Trophoblast cell (in vitro differentiated cells and primary cell): ENCODE measurements around the gene GPR155.

Source experiments
- DNase-seq, 2 donors: peaks; one replicate each; pipeline ENCODE4 v3.0.0-alpha.2; 2016
- H2AFZ ChIP-seq: 2 replicates; pipeline ENCODE4 v1.6.1; 2013; ENCODE audit warnings: low read length, moderate library complexity, mild to moderate bottlenecking; ENCODE audit not compliant: insufficient read depth, poor library complexity
- H2AK5ac ChIP-seq: 2 replicates; pipeline ENCODE4 v1.6.1; 2013; ENCODE audit warnings: mild to moderate bottlenecking, low read length
- H2BK120ac ChIP-seq: 2 replicates; pipeline ENCODE4 v1.6.1; 2013; ENCODE audit warnings: low read length, mild to moderate bottlenecking, moderate library complexity; ENCODE audit not compliant: insufficient read depth, poor library complexity
- H2BK12ac ChIP-seq: 2 replicates; pipeline ENCODE4 v1.6.1; 2013; ENCODE audit warnings: mild to moderate bottlenecking, low read length, moderate library complexity
- H2BK5ac ChIP-seq: 2 replicates; pipeline ENCODE4 v1.6.1; 2013; ENCODE audit warnings: low read length, low read depth, moderate library complexity, mild to moderate bottlenecking; ENCODE audit not compliant: poor library complexity
- H3K14ac ChIP-seq: 2 replicates; pipeline ENCODE4 v1.6.1; 2013; ENCODE audit warnings: mild to moderate bottlenecking, low read length
- H3K18ac ChIP-seq: 2 replicates; pipeline ENCODE4 v1.6.1; 2013; ENCODE audit warnings: mild to moderate bottlenecking, low read length
- H3K23ac ChIP-seq: 2 replicates; pipeline ENCODE4 v1.6.1; 2013; ENCODE audit warnings: low read length
- H3K27ac ChIP-seq: 2 replicates; pipeline ENCODE4 v1.5.1; 2013; ENCODE audit warnings: low read depth, mild to moderate bottlenecking, inconsistent platforms, low read length, moderate library complexity
- H3K27me3 ChIP-seq: 2 replicates; pipeline ENCODE4 v1.6.1; 2013; ENCODE audit warnings: inconsistent platforms, mild to moderate bottlenecking, low read length, moderate library complexity; ENCODE audit not compliant: insufficient read depth
- H3K36me3 ChIP-seq, 2 experiments: 1 replicate in 1 of 2; 2 replicates in 1 of 2; pipeline ENCODE4 v1.6.1; 2013; ENCODE audit warnings: low read length in 2 of 2, mild to moderate bottlenecking in 2 of 2, moderate library complexity in 1 of 2; ENCODE audit not compliant: insufficient read depth in 2 of 2, control insufficient read depth in 1 of 2
- H3K4ac ChIP-seq: 2 replicates; pipeline ENCODE4 v1.6.1; 2013; ENCODE audit warnings: low read depth, mild to moderate bottlenecking, low read length, moderate library complexity
- H3K4me1 ChIP-seq, 2 experiments: 1 replicate in 1 of 2; 2 replicates in 1 of 2; pipeline ENCODE4 v1.6.1; 2013; ENCODE audit warnings: low read length in 2 of 2, mild to moderate bottlenecking in 2 of 2, moderate library complexity in 1 of 2; ENCODE audit not compliant: insufficient read depth in 2 of 2, control insufficient read depth in 1 of 2
- H3K4me2 ChIP-seq: 2 replicates; pipeline ENCODE4 v1.6.1; 2013; ENCODE audit warnings: inconsistent platforms, mild to moderate bottlenecking, low read length, moderate library complexity
- H3K4me3 ChIP-seq: 2 replicates; pipeline ENCODE4 v1.5.1; 2013; ENCODE audit warnings: mild to moderate bottlenecking, low read depth, low read length, inconsistent platforms
- H3K79me1 ChIP-seq: one replicate; pipeline ENCODE4 v1.6.1; 2013; ENCODE audit warnings: low read length
- H3K79me2 ChIP-seq: 2 replicates; pipeline ENCODE4 v1.6.1; 2013; ENCODE audit warnings: low read length, mild to moderate bottlenecking; ENCODE audit not compliant: control insufficient read depth, insufficient read depth, poor library complexity
- H3K9ac ChIP-seq: 2 replicates; pipeline ENCODE4 v1.6.1; 2013; ENCODE audit warnings: mild to moderate bottlenecking, low read length
- H3K9me3 ChIP-seq: 2 replicates; pipeline ENCODE4 v1.6.1; 2013; ENCODE audit warnings: low read depth, mild to moderate bottlenecking, control low read depth, inconsistent platforms, low read length; ENCODE audit not compliant: insufficient read depth
- H4K12ac ChIP-seq: 2 replicates; pipeline ENCODE4 v1.6.1; 2013; ENCODE audit warnings: low read depth, mild to moderate bottlenecking, low read length, moderate library complexity
- H4K8ac ChIP-seq: 2 replicates; pipeline ENCODE4 v1.6.1; 2013; ENCODE audit warnings: low read depth, mild to moderate bottlenecking, low read length, moderate library complexity
- H4K91ac ChIP-seq: one replicate; pipeline ENCODE4 v1.6.1; 2013; ENCODE audit warnings: low read depth, mild to moderate bottlenecking, low read length, moderate library complexity
- WGBS: extraction: QIAGEN DNeasy Blood & Tissue Kit; methylation state at CpG from one replicate; pipeline ENCODE4 v1.1.7; 2013; ENCODE audit warnings: missing lambda C conversion rate; ENCODE audit not compliant: insufficient read length, insufficient coverage; ENCODE audit errors: extremely low coverage; 5-methylcytosine and 5-hydroxymethylcytosine counted together

The GPR155 gene

GRCh38 chr2:174495365-174496012 is 8.7 kb upstream of the GPR155 start:
- Histone ChIP-seq H3K9me3 (peaks cover 2% of the 10 kb centered on the region), H3K36me3 (no peaks in the 10 kb centered on the region), H3K4me3 (no peak overlapping the region), H3K4ac (no peak overlapping the region), H3K79me1 (no peaks in the 10 kb centered on the region), H2BK5ac (no peak overlapping the region), H4K8ac (no peak overlapping the region), H3K14ac (no peak overlapping the region), H3K4me2 (no peak overlapping the region), H3K27ac (no peak overlapping the region), H4K91ac (no peak overlapping the region), H3K23ac (no peak overlapping the region), H3K79me2 (no peaks in the 10 kb centered on the region), H4K12ac (no peak overlapping the region), H2AK5ac (no peak overlapping the region), H3K4me1 (peaks cover 4% of the 10 kb centered on the region in 2 experiments), H2BK12ac (no peak overlapping the region), H3K27me3 (no peaks in the 10 kb centered on the region), H3K18ac (no peak overlapping the region), H2BK120ac (no peak overlapping the region), H3K9ac (no peak overlapping the region), H2AFZ (no peak overlapping the region)
- DNase-seq, result peak; percentile 2 to 74
- no CpG with 5 or more reads among the region's 5 CpGs for WGBS

- H3K23ac ChIP-seq, result no peak overlapping the region
- H4K12ac ChIP-seq, result no peak overlapping the region
- peaks cover 4% of the 10 kb centered on the region in 2 experiments for H3K4me1 ChIP-seq
- H3K18ac ChIP-seq, result no peak overlapping the region
- no peak overlapping the region for H3K4me2 ChIP-seq
- H3K79me2 ChIP-seq, result no peaks in the 10 kb centered on the region
- no peak overlapping the region for H4K91ac ChIP-seq
- no peaks in the 10 kb centered on the region for H3K9me3 ChIP-seq
- H2BK12ac ChIP-seq, result no peak overlapping the region
- H2BK120ac ChIP-seq, result no peak overlapping the region
- no peak overlapping the region for H4K8ac ChIP-seq
- no peak overlapping the region for H2AFZ ChIP-seq
- no CpG with 5 or more reads among the region's 11 CpGs for WGBS
- H2BK5ac ChIP-seq, result no peak overlapping the region
- H3K36me3 ChIP-seq, result no peaks in the 10 kb centered on the region
- no peak overlapping the region for H3K14ac ChIP-seq
- no peaks in the 10 kb centered on the region for H3K79me1 ChIP-seq
- no peak overlapping the region for H3K4ac ChIP-seq
- H3K27ac ChIP-seq, result no peak overlapping the region
- no peak overlapping the region for H2AK5ac ChIP-seq
- H3K9ac ChIP-seq, result no peak overlapping the region
- H3K4me3 ChIP-seq, result no peak overlapping the region
- DNase-seq, result no peak
- no peaks in the 10 kb centered on the region for H3K27me3 ChIP-seq
Measured at GRCh38 chr2:174493549-174494331, 6.9 kb upstream of the GPR155 start.

GRCh38 chr2:174492963-174493431 is 6.2 kb upstream of the GPR155 start:
- Histone ChIP-seq H2BK5ac (no peak overlapping the region), H3K79me2 (no peaks in the 10 kb centered on the region), H4K12ac (no peak overlapping the region), H4K8ac (no peak overlapping the region), H2BK120ac (no peak overlapping the region), H2AK5ac (no peak overlapping the region), H3K9ac (no peak overlapping the region), H3K79me1 (no peaks in the 10 kb centered on the region), H3K18ac (no peak overlapping the region), H3K27me3 (no peaks in the 10 kb centered on the region), H3K4me1 (peaks cover 4% of the 10 kb centered on the region in 2 experiments), H2AFZ (no peak overlapping the region), H3K23ac (no peak overlapping the region), H3K4me3 (no peak overlapping the region), H4K91ac (no peak overlapping the region), H3K9me3 (no peaks in the 10 kb centered on the region), H3K36me3 (no peaks in the 10 kb centered on the region), H3K4me2 (no peak overlapping the region), H2BK12ac (no peak overlapping the region), H3K14ac (no peak overlapping the region), H3K4ac (no peak overlapping the region), H3K27ac (no peak overlapping the region)
- no peak for DNase-seq
- no CpG with 5 or more reads among the region's 7 CpGs for WGBS

GRCh38 chr2:174491947-174492346 is 5.1 kb upstream of the GPR155 start:
- Histone ChIP-seq H3K79me2 (no peaks in the 10 kb centered on the region), H3K4me3 (no peak overlapping the region), H4K91ac (no peak overlapping the region), H4K8ac (no peak overlapping the region), H3K9ac (no peak overlapping the region), H3K79me1 (peaks cover 3% of the 10 kb centered on the region), H2BK12ac (no peak overlapping the region), H3K36me3 (no peaks in the 10 kb centered on the region), H3K9me3 (no peaks in the 10 kb centered on the region), H2BK5ac (no peak overlapping the region), H3K4me1 (peaks cover 4% of the 10 kb centered on the region in 2 experiments), H2AFZ (no peak overlapping the region), H3K27me3 (no peaks in the 10 kb centered on the region), H3K14ac (no peak overlapping the region), H3K4ac (no peak overlapping the region), H3K23ac (no peak overlapping the region), H2BK120ac (no peak overlapping the region), H3K27ac (no peak overlapping the region), H4K12ac (no peak overlapping the region), H2AK5ac (no peak overlapping the region), H3K4me2 (no peak overlapping the region), H3K18ac (no peak overlapping the region)
- DNase-seq, result no peak
- WGBS, result no CpG with 5 or more reads among the region's 2 CpGs
